ENCODE measurements around the gene RPS29.

Gene RPS29

GRCh38 chr14:49549881-49550280 is 36.3 kb downstream of the RPS29 start:
- Histone ChIP-seq H3K9me3 (ENCODE audit: control insufficient read depth in 2 of 2, low read length in 2 of 2) (no peaks in the 10 kb centered on the region), H3K9ac (ENCODE audit: low read length in 2 of 2) (no peak overlapping the region)

GRCh38 chr14:49549446-49549845 is 36.7 kb downstream of the RPS29 start:
- H3K27ac ChIP-seq (ENCODE audit: low read length), result no peak overlapping the region
- H3K9ac ChIP-seq (ENCODE audit: low read length in 2 of 2), result no peak overlapping the region
- H3K4me1 ChIP-seq (ENCODE audit: control insufficient read depth, insufficient read depth, low read length), result no peaks in the 10 kb centered on the region
- no peak overlapping the region for H3K4me3 ChIP-seq (ENCODE audit: low read length in 2 of 2)
- H3K9me3 ChIP-seq (ENCODE audit: control insufficient read depth in 2 of 2, low read length in 2 of 2), result no peaks in the 10 kb centered on the region
- H3K36me3 ChIP-seq (ENCODE audit: control insufficient read depth in 2 of 2, insufficient read depth in 2 of 2, low read length in 2 of 2), result no peaks in the 10 kb centered on the region
- no peaks in the 10 kb centered on the region for H3K27me3 ChIP-seq (ENCODE audit: control insufficient read depth in 1 of 2, insufficient read depth in 2 of 2, low read length in 2 of 2)

More at GRCh38 chr14:49549881-49550280, 36.3 kb downstream of the RPS29 start:
- Histone ChIP-seq H3K4me1 (ENCODE audit: control insufficient read depth, insufficient read depth, low read length) (no peaks in the 10 kb centered on the region), H3K27ac (ENCODE audit: low read length) (no peak overlapping the region), H3K36me3 (ENCODE audit: control insufficient read depth in 2 of 2, insufficient read depth in 2 of 2, low read length in 2 of 2) (no peaks in the 10 kb centered on the region), H3K27me3 (ENCODE audit: control insufficient read depth in 1 of 2, insufficient read depth in 2 of 2, low read length in 2 of 2) (no peaks in the 10 kb centered on the region), H3K4me3 (ENCODE audit: low read length in 2 of 2) (no peak overlapping the region)

- no peaks in the 10 kb centered on the region for H3K9me3 ChIP-seq (ENCODE audit: control insufficient read depth in 2 of 2, low read length in 2 of 2)
- no peak overlapping the region for H3K9ac ChIP-seq (ENCODE audit: low read length in 2 of 2)
- H3K27me3 ChIP-seq (ENCODE audit: control insufficient read depth in 1 of 2, insufficient read depth in 2 of 2, low read length in 2 of 2), result no peaks in the 10 kb centered on the region
- no peak overlapping the region for H3K4me3 ChIP-seq (ENCODE audit: low read length in 2 of 2)
- no peak overlapping the region for H3K27ac ChIP-seq (ENCODE audit: low read length)
- no peaks in the 10 kb centered on the region for H3K4me1 ChIP-seq (ENCODE audit: control insufficient read depth, insufficient read depth, low read length)
- no peaks in the 10 kb centered on the region for H3K36me3 ChIP-seq (ENCODE audit: control insufficient read depth in 2 of 2, insufficient read depth in 2 of 2, low read length in 2 of 2)
Observed at GRCh38 chr14:49546766-49547165, 39.4 kb downstream of the RPS29 start.

GRCh38 chr14:49545716-49546115 is 40.5 kb downstream of the RPS29 start:
- Histone ChIP-seq H3K9ac (ENCODE audit: low read length in 2 of 2) (no peak overlapping the region), H3K9me3 (ENCODE audit: control insufficient read depth in 2 of 2, low read length in 2 of 2) (no peaks in the 10 kb centered on the region), H3K27me3 (ENCODE audit: control insufficient read depth in 1 of 2, insufficient read depth in 2 of 2, low read length in 2 of 2) (no peaks in the 10 kb centered on the region), H3K27ac (ENCODE audit: low read length) (no peak overlapping the region), H3K4me1 (ENCODE audit: control insufficient read depth, insufficient read depth, low read length) (no peaks in the 10 kb centered on the region), H3K4me3 (ENCODE audit: low read length in 2 of 2) (no peak overlapping the region), H3K36me3 (ENCODE audit: control insufficient read depth in 2 of 2, insufficient read depth in 2 of 2, low read length in 2 of 2) (no peaks in the 10 kb centered on the region)

GRCh38 chr14:49545071-49545470 is 41.1 kb downstream of the RPS29 start:
- no peak overlapping the region for H3K9ac ChIP-seq (ENCODE audit: low read length in 2 of 2)
- H3K4me3 ChIP-seq (ENCODE audit: low read length in 2 of 2), result no peak overlapping the region
- no peaks in the 10 kb centered on the region for H3K4me1 ChIP-seq (ENCODE audit: control insufficient read depth, insufficient read depth, low read length)
- no peaks in the 10 kb centered on the region for H3K9me3 ChIP-seq (ENCODE audit: control insufficient read depth in 2 of 2, low read length in 2 of 2)
- H3K27me3 ChIP-seq (ENCODE audit: control insufficient read depth in 1 of 2, insufficient read depth in 2 of 2, low read length in 2 of 2), result no peaks in the 10 kb centered on the region
- H3K36me3 ChIP-seq (ENCODE audit: control insufficient read depth in 2 of 2, insufficient read depth in 2 of 2, low read length in 2 of 2), result no peaks in the 10 kb centered on the region
- no peak overlapping the region for H3K27ac ChIP-seq (ENCODE audit: low read length)

- H3K27ac ChIP-seq (ENCODE audit: low read length), result no peak overlapping the region
- no peaks in the 10 kb centered on the region for H3K4me1 ChIP-seq (ENCODE audit: control insufficient read depth, insufficient read depth, low read length)
- H3K36me3 ChIP-seq (ENCODE audit: control insufficient read depth in 2 of 2, insufficient read depth in 2 of 2, low read length in 2 of 2), result no peaks in the 10 kb centered on the region
- H3K9ac ChIP-seq (ENCODE audit: low read length in 2 of 2), result no peak overlapping the region
- H3K9me3 ChIP-seq (ENCODE audit: control insufficient read depth in 2 of 2, low read length in 2 of 2), result no peaks in the 10 kb centered on the region
- H3K27me3 ChIP-seq (ENCODE audit: control insufficient read depth in 1 of 2, insufficient read depth in 2 of 2, low read length in 2 of 2), result no peaks in the 10 kb centered on the region
- no peak overlapping the region for H3K4me3 ChIP-seq (ENCODE audit: low read length in 2 of 2)
Observed at GRCh38 chr14:49541049-49541448, 45.1 kb downstream of the RPS29 start.

GRCh38 chr14:49538852-49539251 is 47.3 kb downstream of the RPS29 start:
- Histone ChIP-seq H3K4me3 (ENCODE audit: low read length in 2 of 2) (no peak overlapping the region), H3K9ac (ENCODE audit: low read length in 2 of 2) (no peak overlapping the region)

More at GRCh38 chr14:49538852-49539251, 47.3 kb downstream of the RPS29 start:
- Histone ChIP-seq H3K27me3 (ENCODE audit: control insufficient read depth in 1 of 2, insufficient read depth in 2 of 2, low read length in 2 of 2) (no peaks in the 10 kb centered on the region), H3K4me1 (ENCODE audit: control insufficient read depth, insufficient read depth, low read length) (no peaks in the 10 kb centered on the region), H3K36me3 (ENCODE audit: control insufficient read depth in 2 of 2, insufficient read depth in 2 of 2, low read length in 2 of 2) (no peaks in the 10 kb centered on the region), H3K9me3 (ENCODE audit: control insufficient read depth in 2 of 2, low read length in 2 of 2) (no peaks in the 10 kb centered on the region), H3K27ac (ENCODE audit: low read length) (no peak overlapping the region)

Measured in stomach smooth muscle (tissue), 2 donors.